ACC112 (cell line): ENCODE data around the gene WNK2.

Source experiments
- H2AFZ ChIP-seq: fragments of 200-600 bp; sonication (generic); one replicate; pipeline ENCODE4 v1.6.0; 2017; ENCODE audit warnings: antibody characterized with exemption, low read length; ENCODE audit not compliant: unreplicated experiment
- H3K27ac ChIP-seq: fragments of 200-600 bp; sonication (generic); 2 replicates; pipeline ENCODE4 v1.5.1; 2014; ENCODE audit warnings: low read depth, mild to moderate bottlenecking, antibody characterized with exemption, low read length, moderate library complexity
- H3K27me3 ChIP-seq: fragments of 200-600 bp; sonication (generic); 2 replicates; pipeline ENCODE4 v1.6.1; 2014; ENCODE audit warnings: mild to moderate bottlenecking, antibody characterized with exemption, low read length, moderate library complexity, mixed read lengths; ENCODE audit not compliant: insufficient read depth
- H3K36me3 ChIP-seq: fragments of 200-600 bp; sonication (generic); 2 replicates; pipeline ENCODE4 v1.6.1; 2016; ENCODE audit warnings: mild to moderate bottlenecking, antibody characterized with exemption, low read length, moderate library complexity, mixed read lengths; ENCODE audit not compliant: insufficient read depth
- H3K4me1 ChIP-seq: fragments of 200-600 bp; sonication (generic); one replicate; pipeline ENCODE4 v1.6.1; 2016; ENCODE audit warnings: low read length, mixed read lengths; ENCODE audit not compliant: insufficient read depth, unreplicated experiment, control insufficient read depth
- H3K4me3 ChIP-seq: fragments of 200-600 bp; sonication (generic); 2 replicates; pipeline ENCODE4 v1.5.1; 2014; ENCODE audit warnings: mild to moderate bottlenecking, low read depth, low read length
- H3K79me2 ChIP-seq: fragments of 200-600 bp; sonication (generic); one replicate; pipeline ENCODE4 v1.6.0; 2016; ENCODE audit warnings: low read length; ENCODE audit not compliant: control insufficient read depth, unreplicated experiment, insufficient read depth

WNK2 gene

DNA sequence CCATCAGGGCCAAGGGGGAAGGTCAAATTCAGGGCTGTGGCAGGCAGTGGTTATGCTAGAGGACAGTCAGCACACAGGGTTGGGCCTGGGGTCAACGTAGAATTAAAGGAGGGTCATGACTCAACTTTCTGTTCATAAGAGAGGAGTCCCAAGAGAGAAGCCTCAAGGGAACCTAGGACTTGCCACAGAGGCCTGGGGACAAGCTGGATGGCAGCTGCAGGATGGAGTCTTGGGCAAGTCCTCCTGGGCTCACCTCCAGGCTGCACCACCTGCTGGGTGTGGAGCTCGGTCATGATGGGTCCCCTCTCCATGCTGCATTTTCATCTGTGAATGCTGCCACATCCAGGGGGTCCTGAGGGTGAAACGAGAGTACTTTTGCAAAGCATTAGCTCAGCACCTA, 9.0 kb upstream of the WNK2 start:
- H3K27me3 ChIP-seq = peaks cover 21% of the 10 kb centered on the region
- no peak overlapping the region for H3K27ac ChIP-seq
- no peak overlapping the region for H2AFZ ChIP-seq
- no peaks in the 10 kb centered on the region for H3K79me2 ChIP-seq
- H3K36me3 ChIP-seq = no peaks in the 10 kb centered on the region
- no peaks in the 10 kb centered on the region for H3K4me1 ChIP-seq
- H3K4me3 ChIP-seq = no peak overlapping the region

DNA sequence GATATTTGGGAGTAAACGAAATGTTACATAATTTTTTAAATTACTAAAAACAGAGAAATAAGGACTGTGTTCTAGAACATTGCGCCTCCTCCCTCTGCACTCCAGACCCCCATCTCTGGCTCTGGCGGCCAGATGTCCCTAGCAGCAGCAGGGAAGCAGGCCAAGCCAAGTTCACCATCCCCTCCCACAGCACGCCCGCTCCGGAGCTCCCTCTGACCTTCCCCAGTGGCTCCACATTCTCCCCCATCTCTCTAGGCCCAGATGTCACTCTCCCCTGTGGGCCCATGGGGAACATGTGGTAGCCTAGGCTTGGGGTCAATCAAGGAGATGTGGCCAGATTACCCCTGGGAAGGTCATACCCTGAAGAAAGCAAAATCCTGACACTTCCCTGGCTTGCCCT, 6.3 kb upstream of the WNK2 start:
- Histone ChIP-seq H3K4me3 (no peak overlapping the region), H3K27me3 (peaks cover 32% of the 10 kb centered on the region), H3K36me3 (no peaks in the 10 kb centered on the region), H3K27ac (no peak overlapping the region), H3K79me2 (no peaks in the 10 kb centered on the region), H3K4me1 (no peaks in the 10 kb centered on the region), H2AFZ (no peak overlapping the region)

GRCh38 chr9:93178851-93179786, 4.8 kb upstream of the WNK2 start:
- H3K27ac ChIP-seq = no peak overlapping the region
- H3K27me3 ChIP-seq = peaks cover 31% of the 10 kb centered on the region
- H2AFZ ChIP-seq = no peak overlapping the region
- H3K79me2 ChIP-seq = no peaks in the 10 kb centered on the region
- H3K4me3 ChIP-seq = no peak overlapping the region
- no peaks in the 10 kb centered on the region for H3K4me1 ChIP-seq
- H3K36me3 ChIP-seq = no peaks in the 10 kb centered on the region

DNA sequence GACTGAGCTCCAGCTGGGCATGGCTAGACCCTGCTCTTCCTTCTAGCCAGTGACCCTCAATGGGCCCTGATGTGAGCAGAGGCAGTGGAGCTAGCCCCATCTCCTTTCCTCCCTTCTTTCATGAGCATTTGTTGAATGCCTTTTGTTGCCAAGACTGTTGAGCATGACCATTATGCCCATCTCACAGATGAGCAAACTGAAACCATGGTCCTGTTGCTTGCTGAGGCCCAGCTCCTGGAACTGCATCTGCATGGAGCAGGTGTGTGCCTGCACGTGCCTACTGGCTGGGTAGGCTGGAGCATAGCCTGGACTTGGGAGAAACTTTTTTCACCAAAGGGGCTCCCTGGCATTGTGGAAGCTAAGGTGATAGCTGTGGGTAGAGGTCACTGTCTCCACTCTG, 3.0 kb upstream of the WNK2 start:
- Histone ChIP-seq H3K79me2 (no peaks in the 10 kb centered on the region), H3K4me3 (no peak overlapping the region), H3K4me1 (no peaks in the 10 kb centered on the region), H3K36me3 (no peaks in the 10 kb centered on the region), H3K27me3 (peaks cover 38% of the 10 kb centered on the region), H2AFZ (no peak overlapping the region), H3K27ac (no peak overlapping the region)

DNA sequence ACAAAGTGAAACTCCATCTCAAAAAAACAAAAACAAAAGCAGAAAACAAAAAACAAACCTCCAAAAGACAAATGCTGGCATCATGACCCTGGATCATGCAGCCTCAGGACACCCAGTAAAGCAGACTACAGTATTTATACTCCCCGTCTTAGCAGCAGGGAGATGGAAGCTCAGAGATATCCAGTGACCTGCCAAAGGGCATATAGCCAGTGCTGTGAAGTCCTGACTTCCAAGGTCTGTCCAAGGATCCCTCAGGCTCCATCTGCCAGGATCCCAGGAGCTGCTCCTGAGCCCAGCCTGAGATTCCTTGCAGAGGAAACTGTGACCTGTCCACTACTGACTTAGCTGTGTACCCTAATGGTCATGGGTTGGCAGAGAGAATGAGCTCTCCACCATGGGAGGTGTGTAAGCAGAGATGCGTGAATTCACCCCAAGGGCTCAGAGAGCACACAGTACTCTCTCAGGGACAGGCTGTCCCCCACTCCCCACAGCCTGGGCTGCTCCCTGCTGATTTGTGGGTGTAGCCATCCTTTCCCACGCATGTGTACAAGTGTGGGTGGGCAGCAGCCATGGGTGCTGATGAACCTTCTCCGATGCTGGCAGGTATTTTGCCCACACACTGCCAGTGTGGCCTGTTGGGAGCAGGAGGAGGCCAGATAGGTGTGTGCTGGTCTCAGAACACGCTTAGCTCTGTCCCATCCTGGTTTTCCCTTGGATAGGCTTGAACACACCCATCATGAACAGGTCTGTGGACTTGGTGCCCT, 2.1 kb upstream of the WNK2 start:
- no peak overlapping the region for H2AFZ ChIP-seq
- peaks cover 39% of the 10 kb centered on the region for H3K27me3 ChIP-seq

GRCh38 chr9:93182572-93182971, 1.4 kb upstream of the WNK2 start:
- no peak overlapping the region for H2AFZ ChIP-seq
- H3K79me2 ChIP-seq = no peaks in the 10 kb centered on the region
- no peak overlapping the region for H3K4me3 ChIP-seq
- H3K36me3 ChIP-seq = no peaks in the 10 kb centered on the region
- H3K27me3 ChIP-seq = peaks cover 46% of the 10 kb centered on the region
- H3K27ac ChIP-seq = no peak overlapping the region
- no peaks in the 10 kb centered on the region for H3K4me1 ChIP-seq

More for the DNA sequence above, 2.1 kb upstream of the WNK2 start:
- no peak overlapping the region for H3K4me3 ChIP-seq
- H3K79me2 ChIP-seq = no peaks in the 10 kb centered on the region
- no peaks in the 10 kb centered on the region for H3K36me3 ChIP-seq
- no peak overlapping the region for H3K27ac ChIP-seq
- H3K4me1 ChIP-seq = no peaks in the 10 kb centered on the region

DNA sequence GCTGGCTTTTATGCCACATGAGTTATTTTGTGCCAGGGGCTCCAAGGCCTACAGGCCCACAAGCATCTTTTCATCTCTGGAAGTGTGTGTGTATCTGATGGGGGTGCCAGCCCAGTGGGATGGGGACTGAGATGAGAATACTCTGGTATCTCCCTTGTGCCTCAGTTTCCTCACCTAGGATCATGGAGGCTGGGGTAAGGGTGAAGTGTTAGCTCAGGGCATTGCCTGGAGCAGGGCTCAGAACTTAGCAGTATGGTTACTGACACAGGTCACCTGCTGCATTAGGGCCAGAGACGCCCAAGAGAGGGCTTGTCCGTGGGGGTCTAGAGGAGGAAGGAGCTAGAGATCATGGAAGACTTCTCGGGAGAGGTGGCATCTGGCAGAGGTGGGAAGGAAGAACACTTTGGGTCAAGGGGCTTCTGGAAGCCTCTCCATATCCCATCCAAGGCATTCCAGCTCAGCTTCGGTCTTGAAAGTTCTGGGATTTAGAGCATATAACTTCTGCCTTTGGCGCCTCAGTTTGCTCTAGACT, 742 bp upstream of the WNK2 start:
- Histone ChIP-seq H3K27ac (no peak overlapping the region), H3K4me3 (no peak overlapping the region), H3K79me2 (no peaks in the 10 kb centered on the region), H2AFZ (no peak overlapping the region), H3K27me3 (peaks cover 46% of the 10 kb centered on the region), H3K36me3 (no peaks in the 10 kb centered on the region), H3K4me1 (no peaks in the 10 kb centered on the region)

DNA sequence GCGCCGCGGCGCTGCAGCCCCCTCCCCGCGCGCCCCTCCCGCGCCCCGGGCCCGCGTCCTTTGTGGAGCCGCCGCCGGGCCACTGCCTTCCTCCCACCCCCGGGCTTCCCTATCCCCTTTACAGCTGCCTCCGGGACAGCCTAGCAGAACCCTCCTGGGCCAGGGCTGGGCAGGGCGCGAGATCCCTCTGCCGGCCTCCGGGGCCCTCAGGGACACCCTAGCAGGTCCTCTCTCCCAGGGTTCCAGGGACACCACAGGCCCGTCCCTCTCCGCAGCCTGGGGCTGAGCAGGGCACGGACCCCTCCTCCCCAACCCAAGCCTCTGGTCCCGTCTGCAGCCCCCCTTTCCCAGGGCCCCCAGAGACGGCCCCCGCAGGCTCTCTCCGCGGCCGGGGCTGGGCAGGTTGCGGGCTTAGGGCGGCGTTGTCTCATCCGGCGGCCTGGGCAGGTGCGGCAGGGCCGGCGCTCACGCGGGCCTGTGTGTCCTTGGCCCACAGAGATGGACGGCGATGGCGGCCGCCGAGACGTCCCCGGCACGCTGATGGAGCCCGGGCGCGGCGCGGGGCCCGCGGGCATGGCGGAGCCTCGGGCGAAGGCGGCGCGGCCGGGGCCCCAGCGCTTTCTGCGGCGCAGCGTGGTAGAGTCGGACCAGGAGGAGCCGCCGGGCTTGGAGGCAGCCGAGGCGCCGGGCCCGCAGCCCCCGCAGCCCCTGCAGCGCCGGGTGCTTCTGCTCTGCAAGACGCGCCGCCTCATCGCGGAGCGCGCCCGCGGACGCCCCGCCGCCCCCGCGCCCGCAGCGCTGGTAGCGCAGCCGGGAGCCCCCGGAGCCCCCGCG, 710 bp downstream of the WNK2 start:
- Histone ChIP-seq H3K4me1 (no peaks in the 10 kb centered on the region), H3K27ac (no peak overlapping the region), H3K4me3 (peak overlapping the region; percentile 69), H2AFZ (no peak overlapping the region), H3K79me2 (no peaks in the 10 kb centered on the region), H3K36me3 (no peaks in the 10 kb centered on the region), H3K27me3 (peaks cover 46% of the 10 kb centered on the region)

GRCh38 chr9:93185266-93186214, 1.6 kb downstream of the WNK2 start:
- Histone ChIP-seq H3K36me3 (no peaks in the 10 kb centered on the region), H3K27ac (no peak overlapping the region), H3K4me1 (no peaks in the 10 kb centered on the region), H3K27me3 (peaks cover 45% of the 10 kb centered on the region), H2AFZ (no peak overlapping the region), H3K4me3 (no peak overlapping the region), H3K79me2 (no peaks in the 10 kb centered on the region)
